Measurements from ENCODE around the gene PRPF19. TPM values are rescaled to one million over a fixed set of nuclear protein-coding genes. Genes with fewer than 3 reads are reported as not detected.
A peak's percentile ranks its signal among the peaks of the same experiment; 100 is the strongest.

The PRPF19 gene
- total RNA-seq, 1 experiment from 2014 or later, result 109 TPM

GRCh38 chr11:60934124-60934789 is 27.9 kb upstream of the PRPF19 start:
- Histone ChIP-seq H3K36me3 (peaks cover 42% of the 10 kb centered on the region), H3K4me3 (no peak overlapping the region)
- peak in 1 of 2 experiments; percentile 57 for DNase-seq (ENCODE audit: low read depth in 1 of 2, low spot score in 2 of 2)

GRCh38 chr11:60933416-60934123 is 27.2 kb upstream of the PRPF19 start:
- no peak overlapping the region for H3K27ac ChIP-seq
- no peaks in the 10 kb centered on the region for H3K9me3 ChIP-seq (replicated peaks)
- peaks cover 42% of the 10 kb centered on the region for H3K36me3 ChIP-seq
- no peaks in the 10 kb centered on the region for H3K27me3 ChIP-seq (replicated peaks)
- no peak overlapping the region for H3K4me3 ChIP-seq
- H3K4me1 ChIP-seq (replicated peaks), result no peaks in the 10 kb centered on the region
- peak in 1 of 2 experiments; percentile 45 for DNase-seq (ENCODE audit: low read depth in 1 of 2, low spot score in 2 of 2)

More at GRCh38 chr11:60934124-60934789, 27.9 kb upstream of the PRPF19 start:
- H3K9me3 ChIP-seq (replicated peaks), result no peaks in the 10 kb centered on the region
- no peaks in the 10 kb centered on the region for H3K4me1 ChIP-seq (replicated peaks)
- no peaks in the 10 kb centered on the region for H3K27me3 ChIP-seq (replicated peaks)
- H3K27ac ChIP-seq, result no peak overlapping the region

GRCh38 chr11:60932605-60933356 is 26.4 kb upstream of the PRPF19 start:
- Histone ChIP-seq H3K9me3 (replicated peaks) (no peaks in the 10 kb centered on the region), H3K4me3 (no peak overlapping the region), H3K27me3 (replicated peaks) (no peaks in the 10 kb centered on the region), H3K27ac (no peak overlapping the region), H3K36me3 (peaks cover 45% of the 10 kb centered on the region), H3K4me1 (replicated peaks) (no peaks in the 10 kb centered on the region)
- DNase-seq (ENCODE audit: low read depth in 1 of 2, low spot score in 2 of 2), result peak in 1 of 2 experiments; percentile 39

- peak in 1 of 2 experiments; percentile 46 for DNase-seq (ENCODE audit: low read depth in 1 of 2, low spot score in 2 of 2)
- Histone ChIP-seq H3K36me3 (peaks cover 40% of the 10 kb centered on the region), H3K27ac (no peak overlapping the region), H3K9me3 (replicated peaks) (no peaks in the 10 kb centered on the region), H3K4me3 (no peak overlapping the region), H3K27me3 (replicated peaks) (no peaks in the 10 kb centered on the region), H3K4me1 (replicated peaks) (no peaks in the 10 kb centered on the region)
Observed at GRCh38 chr11:60931917-60932316, 25.5 kb upstream of the PRPF19 start.

- H3K36me3 ChIP-seq, result peaks cover 26% of the 10 kb centered on the region
- H3K4me1 ChIP-seq (replicated peaks), result peaks cover 8% of the 10 kb centered on the region
- no peak overlapping the region for H3K4me3 ChIP-seq
- no peak overlapping the region for H3K27ac ChIP-seq
- H3K27me3 ChIP-seq (replicated peaks), result no peaks in the 10 kb centered on the region
- H3K9me3 ChIP-seq (replicated peaks), result no peaks in the 10 kb centered on the region
- peak in 1 of 2 experiments; percentile 41 for DNase-seq (ENCODE audit: low read depth in 1 of 2, low spot score in 2 of 2)
Observed at GRCh38 chr11:60930394-60930793, 24.0 kb upstream of the PRPF19 start.

- Histone ChIP-seq H3K27ac (no peak overlapping the region), H3K36me3 (peaks cover 26% of the 10 kb centered on the region), H3K27me3 (replicated peaks) (no peaks in the 10 kb centered on the region), H3K4me3 (no peak overlapping the region), H3K9me3 (replicated peaks) (no peaks in the 10 kb centered on the region), H3K4me1 (replicated peaks) (peaks cover 14% of the 10 kb centered on the region)
- DNase-seq (ENCODE audit: low read depth in 1 of 2, low spot score in 2 of 2), result peak in 1 of 2 experiments; percentile 42
Observed at GRCh38 chr11:60929764-60930163, 23.4 kb upstream of the PRPF19 start.

GRCh38 chr11:60928563-60929001 is 22.2 kb upstream of the PRPF19 start:
- H3K9me3 ChIP-seq (replicated peaks), result no peaks in the 10 kb centered on the region
- peaks cover 26% of the 10 kb centered on the region for H3K4me1 ChIP-seq (replicated peaks)
- H3K27me3 ChIP-seq (replicated peaks), result no peaks in the 10 kb centered on the region
- DNase-seq (ENCODE audit: low read depth in 1 of 2, low spot score in 2 of 2), result peak in 1 of 2 experiments; percentile 43
- no peak overlapping the region for H3K4me3 ChIP-seq
- H3K36me3 ChIP-seq, result peaks cover 28% of the 10 kb centered on the region
- no peak overlapping the region for H3K27ac ChIP-seq

- DNase-seq (ENCODE audit: low read depth in 1 of 2, low spot score in 2 of 2), result peak in 1 of 2 experiments; percentile 44
- no peaks in the 10 kb centered on the region for H3K9me3 ChIP-seq (replicated peaks)
- no peak overlapping the region for H3K4me3 ChIP-seq
- H3K36me3 ChIP-seq, result peaks cover 36% of the 10 kb centered on the region
- peaks cover 26% of the 10 kb centered on the region for H3K4me1 ChIP-seq (replicated peaks)
- no peak overlapping the region for H3K27ac ChIP-seq
- H3K27me3 ChIP-seq (replicated peaks), result no peaks in the 10 kb centered on the region
Observed at GRCh38 chr11:60927600-60927999, 21.2 kb upstream of the PRPF19 start.

GRCh38 chr11:60927061-60927592 is 20.7 kb upstream of the PRPF19 start:
- Histone ChIP-seq H3K27ac (no peak overlapping the region), H3K4me3 (no peak overlapping the region), H3K27me3 (replicated peaks) (no peaks in the 10 kb centered on the region), H3K9me3 (replicated peaks) (no peaks in the 10 kb centered on the region), H3K4me1 (replicated peaks) (peaks cover 26% of the 10 kb centered on the region), H3K36me3 (peaks cover 39% of the 10 kb centered on the region)
- DNase-seq (ENCODE audit: low read depth in 1 of 2, low spot score in 2 of 2), result peak in 1 of 2 experiments; percentile 43

GRCh38 chr11:60926500-60926899 is 20.1 kb upstream of the PRPF19 start:
- Histone ChIP-seq H3K4me3 (no peak overlapping the region), H3K9me3 (replicated peaks) (no peaks in the 10 kb centered on the region), H3K4me1 (replicated peaks) (peaks cover 26% of the 10 kb centered on the region), H3K27me3 (replicated peaks) (no peaks in the 10 kb centered on the region), H3K27ac (no peak overlapping the region), H3K36me3 (peaks cover 39% of the 10 kb centered on the region)
- peak in 1 of 2 experiments; percentile 44 for DNase-seq (ENCODE audit: low read depth in 1 of 2, low spot score in 2 of 2)

GRCh38 chr11:60925868-60926267 is 19.5 kb upstream of the PRPF19 start:
- Histone ChIP-seq H3K4me1 (replicated peaks) (peaks cover 26% of the 10 kb centered on the region), H3K27ac (no peak overlapping the region), H3K9me3 (replicated peaks) (no peaks in the 10 kb centered on the region), H3K36me3 (peaks cover 41% of the 10 kb centered on the region), H3K4me3 (no peak overlapping the region), H3K27me3 (replicated peaks) (no peaks in the 10 kb centered on the region)
- peak; percentile 62 to 69 for DNase-seq (ENCODE audit: low read depth in 1 of 2, low spot score in 2 of 2)

GRCh38 chr11:60924906-60925853 is 18.8 kb upstream of the PRPF19 start:
- Histone ChIP-seq H3K9me3 (replicated peaks) (no peaks in the 10 kb centered on the region), H3K27ac (no peak overlapping the region), H3K4me1 (replicated peaks) (peaks cover 26% of the 10 kb centered on the region), H3K36me3 (peaks cover 48% of the 10 kb centered on the region), H3K27me3 (replicated peaks) (no peaks in the 10 kb centered on the region), H3K4me3 (peak overlapping the region; percentile 64)
- DNase-seq (ENCODE audit: low read depth in 1 of 2, low spot score in 2 of 2), result peak in 1 of 2 experiments; percentile 59

Measured in SJSA1 (cell line).